Nephron progenitor cell (in vitro differentiated cells): ENCODE measurements around the gene DDX55.

ENCODE experiments used
- DNase-seq: peaks from one replicate; pipeline ENCODE4 v3.0.0; 2021
- H3K27ac Mint-ChIP-seq: 2 replicates; pipeline ENCODE4 v1.8.0; 2021; ENCODE audit warnings: mild to moderate bottlenecking, moderate library complexity, mixed read lengths
- H3K27me3 Mint-ChIP-seq: 2 replicates; pipeline ENCODE4 v1.8.0; 2021; ENCODE audit warnings: mild to moderate bottlenecking, low read depth, mixed read lengths; ENCODE audit not compliant: poor library complexity
- H3K36me3 Mint-ChIP-seq: 2 replicates; pipeline ENCODE4 v1.8.0; 2021; ENCODE audit warnings: low read depth, mixed read lengths
- H3K4me1 Mint-ChIP-seq: 2 replicates; pipeline ENCODE4 v1.8.0; 2021; ENCODE audit warnings: mixed read lengths
- H3K4me3 Mint-ChIP-seq: 2 replicates; pipeline ENCODE4 v1.8.0; 2021; ENCODE audit warnings: mild to moderate bottlenecking, moderate library complexity, mixed read lengths
- H3K9me3 Mint-ChIP-seq: 2 replicates; pipeline ENCODE4 v1.8.0; 2021; ENCODE audit warnings: mild to moderate bottlenecking, moderate library complexity, mixed read lengths
- TF ChIP-seq, protein P1 (sequence below): fragments of 200-600 bp; sonication (generic); IDR thresholded peaks from 2 replicates; pipeline ENCODE4 v1.5.0; 2021; ENCODE audit warnings: antibody characterized with exemption

The DDX55 gene

DNA sequence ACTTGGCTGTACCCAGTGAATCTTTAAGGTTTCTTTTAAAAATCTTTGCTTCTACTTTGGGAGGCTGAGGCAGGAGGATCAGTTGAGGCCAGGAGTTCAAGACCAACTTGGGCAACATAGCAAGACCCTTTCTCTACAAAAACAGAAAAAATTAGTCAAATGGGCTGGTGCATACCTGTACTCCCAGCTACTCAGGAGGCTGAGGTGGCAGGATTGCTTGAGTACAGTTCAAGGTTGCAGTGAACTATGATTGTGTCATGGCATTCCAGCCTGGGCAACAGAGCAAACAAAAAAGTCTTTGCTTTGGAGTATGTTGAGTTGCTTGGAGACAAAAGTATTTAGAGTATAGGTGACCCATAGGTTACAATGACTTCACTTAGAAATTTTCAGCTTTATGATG is 6.2 kb upstream of the DDX55 start:
- H3K36me3 Mint-ChIP-seq = peaks cover 50% of the 10 kb centered on the region
- H3K4me1 Mint-ChIP-seq = peaks cover under 1% of the 10 kb centered on the region
- no peak overlapping the region for H3K27ac Mint-ChIP-seq

DNA sequence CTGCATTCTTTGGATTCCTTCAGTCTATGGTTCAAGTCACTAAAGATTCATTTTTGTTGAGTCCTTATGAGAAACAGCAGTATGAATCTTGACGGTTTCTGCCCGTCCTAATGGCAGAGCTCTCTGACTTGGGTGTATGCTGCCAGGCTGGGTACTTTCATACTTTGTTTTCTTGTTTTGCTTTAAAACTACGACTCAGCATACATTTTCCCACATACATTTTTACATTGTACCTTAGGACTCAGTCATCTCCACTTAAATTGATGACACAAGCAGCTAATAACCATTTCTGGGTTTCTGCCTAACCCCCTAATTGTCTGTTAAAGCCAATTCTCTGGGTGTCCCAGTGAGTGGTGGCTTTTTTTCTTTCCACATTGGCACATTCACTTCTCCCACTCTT is 4.8 kb upstream of the DDX55 start:
- Mint-ChIP-seq H3K9me3 (no peaks in the 10 kb centered on the region), H3K4me3 (no peak overlapping the region), H3K4me1 (peaks cover 5% of the 10 kb centered on the region), H3K36me3 (peaks cover 39% of the 10 kb centered on the region), H3K27ac (no peak overlapping the region), H3K27me3 (no peaks in the 10 kb centered on the region)
- DNase-seq = no peak
- TF ChIP-seq, protein P1, sequence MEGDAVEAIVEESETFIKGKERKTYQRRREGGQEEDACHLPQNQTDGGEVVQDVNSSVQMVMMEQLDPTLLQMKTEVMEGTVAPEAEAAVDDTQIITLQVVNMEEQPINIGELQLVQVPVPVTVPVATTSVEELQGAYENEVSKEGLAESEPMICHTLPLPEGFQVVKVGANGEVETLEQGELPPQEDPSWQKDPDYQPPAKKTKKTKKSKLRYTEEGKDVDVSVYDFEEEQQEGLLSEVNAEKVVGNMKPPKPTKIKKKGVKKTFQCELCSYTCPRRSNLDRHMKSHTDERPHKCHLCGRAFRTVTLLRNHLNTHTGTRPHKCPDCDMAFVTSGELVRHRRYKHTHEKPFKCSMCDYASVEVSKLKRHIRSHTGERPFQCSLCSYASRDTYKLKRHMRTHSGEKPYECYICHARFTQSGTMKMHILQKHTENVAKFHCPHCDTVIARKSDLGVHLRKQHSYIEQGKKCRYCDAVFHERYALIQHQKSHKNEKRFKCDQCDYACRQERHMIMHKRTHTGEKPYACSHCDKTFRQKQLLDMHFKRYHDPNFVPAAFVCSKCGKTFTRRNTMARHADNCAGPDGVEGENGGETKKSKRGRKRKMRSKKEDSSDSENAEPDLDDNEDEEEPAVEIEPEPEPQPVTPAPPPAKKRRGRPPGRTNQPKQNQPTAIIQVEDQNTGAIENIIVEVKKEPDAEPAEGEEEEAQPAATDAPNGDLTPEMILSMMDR = no peak

More for the DNA sequence above, 6.2 kb upstream of the DDX55 start:
- no peak for DNase-seq
- H3K9me3 Mint-ChIP-seq = no peaks in the 10 kb centered on the region
- TF ChIP-seq, protein P1 = no peak
- no peaks in the 10 kb centered on the region for H3K27me3 Mint-ChIP-seq
- no peak overlapping the region for H3K4me3 Mint-ChIP-seq

- no peak for DNase-seq
- peaks cover 34% of the 10 kb centered on the region for H3K36me3 Mint-ChIP-seq
Measured at GRCh38 chr12:123598522-123598921, 3.4 kb upstream of the DDX55 start.

GRCh38 chr12:123599310-123599709 is 2.6 kb upstream of the DDX55 start:
- H3K4me3 Mint-ChIP-seq = peak overlapping the region; percentile 21
- peak overlapping the region; percentile 1 for H3K27ac Mint-ChIP-seq

More at GRCh38 chr12:123598522-123598921, 3.4 kb upstream of the DDX55 start:
- peaks cover 15% of the 10 kb centered on the region for H3K4me1 Mint-ChIP-seq
- no peaks in the 10 kb centered on the region for H3K27me3 Mint-ChIP-seq
- peak overlapping the region; percentile 62 for H3K27ac Mint-ChIP-seq
- TF ChIP-seq, protein P1 = no peak
- H3K9me3 Mint-ChIP-seq = no peaks in the 10 kb centered on the region
- no peak overlapping the region for H3K4me3 Mint-ChIP-seq

DNA sequence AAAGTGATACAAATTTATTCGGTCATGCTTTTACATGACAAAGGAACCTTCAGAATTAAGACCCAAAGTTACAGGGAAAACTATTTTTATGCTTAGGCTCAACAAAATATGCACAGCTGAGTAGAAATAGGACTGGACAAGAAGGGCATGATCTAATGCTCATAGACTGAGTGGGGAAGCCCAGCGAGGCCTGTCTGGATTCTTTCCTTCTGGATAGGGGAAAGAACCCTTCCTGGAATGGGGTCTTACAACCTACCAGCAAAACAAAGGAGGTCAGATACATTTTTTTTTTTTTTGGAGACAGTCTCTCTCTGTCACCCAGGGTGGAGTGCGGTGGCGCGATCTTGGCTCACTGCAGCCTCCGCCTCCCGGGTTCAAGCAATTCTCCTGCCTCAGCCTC is 2.2 kb upstream of the DDX55 start:
- Mint-ChIP-seq H3K27ac (no peak overlapping the region), H3K9me3 (no peaks in the 10 kb centered on the region)

More at GRCh38 chr12:123599310-123599709, 2.6 kb upstream of the DDX55 start:
- no peaks in the 10 kb centered on the region for H3K27me3 Mint-ChIP-seq
- H3K36me3 Mint-ChIP-seq = peaks cover 31% of the 10 kb centered on the region
- TF ChIP-seq, protein P1 = no peak
- no peaks in the 10 kb centered on the region for H3K9me3 Mint-ChIP-seq
- peaks cover 15% of the 10 kb centered on the region for H3K4me1 Mint-ChIP-seq
- no peak for DNase-seq

More for the DNA sequence above, 2.2 kb upstream of the DDX55 start:
- peaks cover 31% of the 10 kb centered on the region for H3K36me3 Mint-ChIP-seq
- TF ChIP-seq, protein P1 = no peak
- H3K4me3 Mint-ChIP-seq = peak overlapping the region; percentile 56
- DNase-seq = no peak
- peaks cover 15% of the 10 kb centered on the region for H3K4me1 Mint-ChIP-seq
- H3K27me3 Mint-ChIP-seq = no peaks in the 10 kb centered on the region
